ENCODE measurements around the gene SMYD3.

SMYD3 gene

GRCh38 chr1:246106342-246106763, 400.7 kb downstream of the SMYD3 start:
- DNase-seq (ENCODE audit: low read depth) = no peak
- TF ChIP-seq CTCF (conservative IDR thresholded peaks at IDR 0.05; ENCODE audit: low read depth, low read length) = no peak

GRCh38 chr1:246104927-246105326, 402.2 kb downstream of the SMYD3 start:
- DNase-seq (ENCODE audit: low read depth) = no peak
- TF ChIP-seq CTCF (conservative IDR thresholded peaks at IDR 0.05; ENCODE audit: low read depth, low read length) = no peak

More at GRCh38 chr1:246106342-246106763, 400.7 kb downstream of the SMYD3 start:
- H3K4me3 ChIP-seq (ENCODE audit: low read length) = no peak overlapping the region

GRCh38 chr1:246099570-246099969, 407.5 kb downstream of the SMYD3 start:
- TF ChIP-seq CTCF (conservative IDR thresholded peaks at IDR 0.05; ENCODE audit: low read depth, low read length) = no peak
- no peak overlapping the region for H3K4me3 ChIP-seq (ENCODE audit: low read length)
- no peak for DNase-seq (ENCODE audit: low read depth)

More at GRCh38 chr1:246104927-246105326, 402.2 kb downstream of the SMYD3 start:
- no peak overlapping the region for H3K4me3 ChIP-seq (ENCODE audit: low read length)

DNA sequence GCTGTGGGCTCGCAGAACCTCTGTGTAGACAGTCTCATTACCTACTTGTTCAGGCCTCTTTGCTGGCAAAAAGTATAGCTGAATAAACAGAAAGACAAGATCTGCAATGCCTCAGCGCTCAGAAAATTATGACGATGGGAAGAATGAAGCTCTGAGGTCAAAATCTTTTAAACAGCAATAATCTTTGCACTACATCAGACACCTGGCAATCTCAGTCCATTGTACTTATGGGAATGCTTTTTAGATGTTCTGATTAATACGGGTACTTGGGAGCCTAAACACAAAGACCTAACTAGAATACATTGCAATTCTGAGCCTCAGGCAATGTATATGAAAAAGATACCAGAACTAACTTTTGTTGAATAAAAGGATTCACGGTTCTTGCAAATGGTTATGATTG, 410.7 kb downstream of the SMYD3 start:
- no peak for TF ChIP-seq CTCF (conservative IDR thresholded peaks at IDR 0.05; ENCODE audit: low read depth, low read length)
- DNase-seq (ENCODE audit: low read depth) = no peak
- H3K4me3 ChIP-seq (ENCODE audit: low read length) = no peak overlapping the region

DNA sequence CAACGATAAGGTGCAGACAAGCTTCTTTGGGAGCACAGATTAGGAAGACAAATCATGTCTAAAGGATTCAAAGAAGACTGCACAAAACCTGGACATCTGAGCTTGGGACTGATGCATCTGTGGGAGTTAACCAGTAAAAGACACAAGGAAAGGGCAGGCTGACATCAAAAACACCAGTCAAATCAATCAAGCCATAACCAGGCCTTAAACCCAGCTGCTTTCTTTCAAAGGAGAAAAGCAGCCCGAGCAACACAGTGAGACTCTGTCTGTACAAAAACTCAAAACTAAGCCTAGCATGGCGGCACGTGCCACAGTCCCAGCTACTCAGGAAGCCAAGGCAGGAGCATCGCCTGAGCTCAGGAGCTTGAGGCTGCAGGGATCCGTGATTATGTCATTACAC, 411.6 kb downstream of the SMYD3 start:
- no peak overlapping the region for H3K4me3 ChIP-seq (ENCODE audit: low read length)
- TF ChIP-seq CTCF (conservative IDR thresholded peaks at IDR 0.05; ENCODE audit: low read depth, low read length) = no peak
- no peak for DNase-seq (ENCODE audit: low read depth)

- TF ChIP-seq CTCF (conservative IDR thresholded peaks at IDR 0.05; ENCODE audit: low read depth, low read length) = no peak
- H3K4me3 ChIP-seq (ENCODE audit: low read length) = no peak overlapping the region
- no peak for DNase-seq (ENCODE audit: low read depth)
Observed at GRCh38 chr1:246093230-246093629, 413.8 kb downstream of the SMYD3 start.

- no peak for TF ChIP-seq CTCF (conservative IDR thresholded peaks at IDR 0.05; ENCODE audit: low read depth, low read length)
- H3K4me3 ChIP-seq (ENCODE audit: low read length) = no peak overlapping the region
- no peak for DNase-seq (ENCODE audit: low read depth)
Observed at GRCh38 chr1:246092136-246092535, 414.9 kb downstream of the SMYD3 start.
